Neural cell (in vitro differentiated cells): Measurements from ENCODE around the gene SLFNL1. TPM values are rescaled to one million over a fixed set of nuclear protein-coding genes. Genes with fewer than 3 reads are reported as not detected.

Experiments
- H2AFZ ChIP-seq: fragments of 200-600, 300-800 bp; sonication (generic), shearing (Covaris generic); 2 replicates; pipeline ENCODE4 v1.6.0; 2014; ENCODE audit warnings: low read depth, mild to moderate bottlenecking, antibody characterized with exemption, low read length, moderate library complexity
- H3F3A ChIP-seq: fragments of 200-600 bp; shearing (Covaris generic); 2 replicates; pipeline ENCODE4 v1.6.1; 2016; ENCODE audit warnings: mild to moderate bottlenecking, moderate library complexity, mixed read lengths, antibody characterized with exemption, low read length; ENCODE audit not compliant: insufficient read depth, poor library complexity, severe bottlenecking
- H3K27ac ChIP-seq: fragments of 200-600, 300-800 bp; sonication (generic), shearing (Covaris generic); 2 replicates; pipeline ENCODE4 v1.5.1; 2014; ENCODE audit warnings: mild to moderate bottlenecking, low read length, moderate library complexity
- H3K27me3 ChIP-seq: fragments of 300-800, 200-600 bp; sonication (generic), shearing (Covaris generic); 2 replicates; pipeline ENCODE4 v1.6.0; 2014; ENCODE audit warnings: mild to moderate bottlenecking, low read depth, low read length, moderate library complexity; ENCODE audit not compliant: insufficient read depth
- H3K36me3 ChIP-seq: fragments of 300-800, 200-600 bp; sonication (generic), shearing (Covaris generic); 2 replicates; pipeline ENCODE4 v1.5.1; 2014; ENCODE audit warnings: mild to moderate bottlenecking, antibody characterized with exemption, low read length, moderate library complexity; ENCODE audit not compliant: insufficient read depth
- H3K4me2 ChIP-seq: fragments of 300-800, 200-600 bp; sonication (generic), shearing (Covaris generic); 2 replicates; pipeline ENCODE4 v1.6.0; 2014; ENCODE audit warnings: mild to moderate bottlenecking, low read length
- H3K4me3 ChIP-seq: fragments of 300-800, 200-600 bp; sonication (generic), shearing (Covaris generic); 2 replicates; pipeline ENCODE4 v1.5.1; 2014; ENCODE audit warnings: mild to moderate bottlenecking, low read length, moderate library complexity
- H3K79me2 ChIP-seq: fragments of 200-600 bp; shearing (Covaris generic); replicated peaks from 2 replicates; pipeline ENCODE4 v1.6.0; 2014; ENCODE audit warnings: mild to moderate bottlenecking, low read length, moderate library complexity; ENCODE audit not compliant: insufficient read depth
- H3K9ac ChIP-seq: fragments of 300-800, 200-600 bp; sonication (generic), shearing (Covaris generic); 2 replicates; pipeline ENCODE4 v1.6.1; 2016; ENCODE audit warnings: mild to moderate bottlenecking, low read length, mixed read lengths
- H3K9me2 ChIP-seq: fragments of 200-600 bp; shearing (Covaris generic); 2 replicates; pipeline ENCODE4 v1.6.1; 2016; ENCODE audit warnings: mild to moderate bottlenecking, low read length, mixed read lengths; ENCODE audit not compliant: insufficient read depth
- H3K9me3 ChIP-seq: fragments of 200-600, 300-800 bp; sonication (generic), shearing (Covaris generic); 2 replicates; pipeline ENCODE4 v1.6.1; 2016; ENCODE audit warnings: mild to moderate bottlenecking, mixed run types, low read length, moderate library complexity, mixed read lengths
- H4K20me1 ChIP-seq: fragments of 200-600 bp; shearing (Covaris generic); 2 replicates; pipeline ENCODE4 v1.6.1; 2016; ENCODE audit warnings: mild to moderate bottlenecking, mixed run types; ENCODE audit not compliant: insufficient read depth
- EP300 ChIP-seq: fragments of 450-650 bp; conservative IDR thresholded peaks from 2 replicates; pipeline ENCODE4 v1.6.1; 2014; ENCODE audit warnings: antibody characterized with exemption, mild to moderate bottlenecking, moderate library complexity; ENCODE audit not compliant: poor library complexity, severe bottlenecking
- EZH2 ChIP-seq: fragments of 200-600, 300-800 bp; shearing (Covaris generic), sonication (generic); IDR thresholded peaks from 2 replicates; pipeline ENCODE4 v1.6.1; 2014; ENCODE audit warnings: antibody characterized with exemption, low read length, borderline replicate concordance, mild to moderate bottlenecking; ENCODE audit not compliant: insufficient read depth, poor library complexity, severe bottlenecking
- MXI1 ChIP-seq: fragments of 450-650 bp; conservative IDR thresholded peaks from 2 replicates; pipeline ENCODE4 v1.6.1; 2014; ENCODE audit warnings: antibody characterized with exemption, mild to moderate bottlenecking; ENCODE audit not compliant: poor library complexity, severe bottlenecking
- POLR2AphosphoS5 ChIP-seq: IDR thresholded peaks from 2 replicates; pipeline ENCODE4 v1.6.1; 2012
- RAD21 ChIP-seq: fragments of 450-650 bp; conservative IDR thresholded peaks from 2 replicates; pipeline ENCODE4 v1.6.1; 2014; ENCODE audit warnings: antibody characterized with exemption, mild to moderate bottlenecking, moderate library complexity
- SMC3 ChIP-seq: fragments of 450-650 bp; conservative IDR thresholded peaks from 2 replicates; pipeline ENCODE4 v1.6.1; 2014; ENCODE audit warnings: antibody characterized with exemption, mild to moderate bottlenecking, moderate library complexity; ENCODE audit not compliant: poor library complexity
- TAF1 ChIP-seq: IDR thresholded peaks from 2 replicates; pipeline ENCODE4 v1.6.1; 2012; ENCODE audit warnings: low read depth
- polyA plus RNA-seq: library from polyadenylated mRNA; depleted of rRNA; stranded (reverse); fragments of >200 nt; gene quantifications from 2 replicates; pipeline ENCODE4 v1.2.3, GENCODE V29; 2014
- TF ChIP-seq, protein P1 (sequence below): fragments of 450-650 bp; IDR thresholded peaks from 2 replicates; pipeline ENCODE4 v1.5.1; 2014; ENCODE audit warnings: antibody characterized with exemption, mild to moderate bottlenecking, moderate library complexity; ENCODE audit not compliant: poor library complexity, severe bottlenecking
- TF ChIP-seq, protein P2 (sequence below): IDR thresholded peaks from 2 replicates; pipeline ENCODE4 v1.6.1; 2012; ENCODE audit warnings: borderline replicate concordance

Gene SLFNL1
- polyA plus RNA-seq, 1 donor from 2014 or later, result 0.26 TPM

DNA sequence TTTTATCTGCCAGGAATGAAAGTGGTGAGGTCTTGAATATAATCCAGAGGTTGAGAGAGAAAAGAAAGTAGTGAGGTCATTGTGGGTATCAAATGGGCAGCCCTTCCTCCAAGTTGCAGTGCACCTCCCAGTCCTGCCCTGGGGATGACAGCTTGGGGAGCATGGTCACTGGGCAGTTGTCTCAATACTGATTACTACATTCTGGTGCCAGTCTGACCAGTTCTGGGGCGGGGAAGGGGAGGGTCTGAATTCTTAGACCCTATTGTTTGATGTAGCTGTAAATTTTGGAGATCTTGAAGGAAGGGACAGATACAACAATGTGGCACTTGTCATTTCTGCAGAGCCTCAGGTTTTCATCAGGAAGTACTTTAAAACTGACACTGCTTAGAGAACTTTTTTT is 11.2 kb downstream of the SLFNL1 start:
- no peak overlapping the region for H3K27ac ChIP-seq
- no peak overlapping the region for H3K9ac ChIP-seq
- no peaks in the 10 kb centered on the region for H3K9me3 ChIP-seq
- no peaks in the 10 kb centered on the region for H4K20me1 ChIP-seq
- no peaks in the 10 kb centered on the region for H3K9me2 ChIP-seq
- no peak for TF ChIP-seq TAF1
- no peak for TF ChIP-seq EP300
- TF ChIP-seq POLR2AphosphoS5, result no peak
- TF ChIP-seq, protein P1, sequence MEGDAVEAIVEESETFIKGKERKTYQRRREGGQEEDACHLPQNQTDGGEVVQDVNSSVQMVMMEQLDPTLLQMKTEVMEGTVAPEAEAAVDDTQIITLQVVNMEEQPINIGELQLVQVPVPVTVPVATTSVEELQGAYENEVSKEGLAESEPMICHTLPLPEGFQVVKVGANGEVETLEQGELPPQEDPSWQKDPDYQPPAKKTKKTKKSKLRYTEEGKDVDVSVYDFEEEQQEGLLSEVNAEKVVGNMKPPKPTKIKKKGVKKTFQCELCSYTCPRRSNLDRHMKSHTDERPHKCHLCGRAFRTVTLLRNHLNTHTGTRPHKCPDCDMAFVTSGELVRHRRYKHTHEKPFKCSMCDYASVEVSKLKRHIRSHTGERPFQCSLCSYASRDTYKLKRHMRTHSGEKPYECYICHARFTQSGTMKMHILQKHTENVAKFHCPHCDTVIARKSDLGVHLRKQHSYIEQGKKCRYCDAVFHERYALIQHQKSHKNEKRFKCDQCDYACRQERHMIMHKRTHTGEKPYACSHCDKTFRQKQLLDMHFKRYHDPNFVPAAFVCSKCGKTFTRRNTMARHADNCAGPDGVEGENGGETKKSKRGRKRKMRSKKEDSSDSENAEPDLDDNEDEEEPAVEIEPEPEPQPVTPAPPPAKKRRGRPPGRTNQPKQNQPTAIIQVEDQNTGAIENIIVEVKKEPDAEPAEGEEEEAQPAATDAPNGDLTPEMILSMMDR, result no peak
- no peak for TF ChIP-seq RAD21
- no peak for TF ChIP-seq MXI1
- TF ChIP-seq EZH2, result no peak
- TF ChIP-seq, protein P2, sequence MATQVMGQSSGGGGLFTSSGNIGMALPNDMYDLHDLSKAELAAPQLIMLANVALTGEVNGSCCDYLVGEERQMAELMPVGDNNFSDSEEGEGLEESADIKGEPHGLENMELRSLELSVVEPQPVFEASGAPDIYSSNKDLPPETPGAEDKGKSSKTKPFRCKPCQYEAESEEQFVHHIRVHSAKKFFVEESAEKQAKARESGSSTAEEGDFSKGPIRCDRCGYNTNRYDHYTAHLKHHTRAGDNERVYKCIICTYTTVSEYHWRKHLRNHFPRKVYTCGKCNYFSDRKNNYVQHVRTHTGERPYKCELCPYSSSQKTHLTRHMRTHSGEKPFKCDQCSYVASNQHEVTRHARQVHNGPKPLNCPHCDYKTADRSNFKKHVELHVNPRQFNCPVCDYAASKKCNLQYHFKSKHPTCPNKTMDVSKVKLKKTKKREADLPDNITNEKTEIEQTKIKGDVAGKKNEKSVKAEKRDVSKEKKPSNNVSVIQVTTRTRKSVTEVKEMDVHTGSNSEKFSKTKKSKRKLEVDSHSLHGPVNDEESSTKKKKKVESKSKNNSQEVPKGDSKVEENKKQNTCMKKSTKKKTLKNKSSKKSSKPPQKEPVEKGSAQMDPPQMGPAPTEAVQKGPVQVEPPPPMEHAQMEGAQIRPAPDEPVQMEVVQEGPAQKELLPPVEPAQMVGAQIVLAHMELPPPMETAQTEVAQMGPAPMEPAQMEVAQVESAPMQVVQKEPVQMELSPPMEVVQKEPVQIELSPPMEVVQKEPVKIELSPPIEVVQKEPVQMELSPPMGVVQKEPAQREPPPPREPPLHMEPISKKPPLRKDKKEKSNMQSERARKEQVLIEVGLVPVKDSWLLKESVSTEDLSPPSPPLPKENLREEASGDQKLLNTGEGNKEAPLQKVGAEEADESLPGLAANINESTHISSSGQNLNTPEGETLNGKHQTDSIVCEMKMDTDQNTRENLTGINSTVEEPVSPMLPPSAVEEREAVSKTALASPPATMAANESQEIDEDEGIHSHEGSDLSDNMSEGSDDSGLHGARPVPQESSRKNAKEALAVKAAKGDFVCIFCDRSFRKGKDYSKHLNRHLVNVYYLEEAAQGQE, result no peak
- TF ChIP-seq SMC3, result no peak
- H3K36me3 ChIP-seq, result peaks cover 16% of the 10 kb centered on the region
- no peaks in the 10 kb centered on the region for H3F3A ChIP-seq
- no peak overlapping the region for H3K4me2 ChIP-seq
- no peak overlapping the region for H2AFZ ChIP-seq
- no peak overlapping the region for H3K4me3 ChIP-seq
- no peaks in the 10 kb centered on the region for H3K27me3 ChIP-seq
- H3K79me2 ChIP-seq, result no peaks in the 10 kb centered on the region

DNA sequence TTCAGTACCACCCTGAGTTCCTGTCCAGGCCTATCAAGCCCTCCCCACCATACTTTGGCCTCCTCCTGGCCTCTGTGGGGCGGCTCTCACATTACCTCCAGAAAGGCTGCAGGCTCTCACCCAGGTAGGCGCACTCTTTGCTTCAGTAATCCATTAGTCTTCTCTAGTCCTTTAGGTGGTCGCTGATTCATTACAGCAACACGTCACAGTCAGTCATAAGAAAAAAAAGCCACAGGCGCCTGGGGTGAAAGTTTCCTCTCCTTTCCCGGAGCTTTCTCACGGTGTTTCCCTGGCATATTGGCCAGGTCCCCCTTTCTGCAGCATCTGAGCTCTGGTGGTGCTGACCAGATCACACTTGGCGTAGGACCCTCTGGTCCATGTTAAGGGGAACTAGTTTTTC is 12.1 kb downstream of the SLFNL1 start:
- Histone ChIP-seq H3K4me3 (no peak overlapping the region), H3K9me2 (no peaks in the 10 kb centered on the region), H4K20me1 (no peaks in the 10 kb centered on the region), H3K27ac (no peak overlapping the region), H3K9me3 (no peaks in the 10 kb centered on the region), H3K27me3 (no peaks in the 10 kb centered on the region), H3K36me3 (peaks cover 16% of the 10 kb centered on the region), H3K79me2 (no peaks in the 10 kb centered on the region), H3K9ac (no peak overlapping the region), H2AFZ (no peak overlapping the region), H3K4me2 (no peak overlapping the region), H3F3A (no peaks in the 10 kb centered on the region)
- no peak for TF ChIP-seq POLR2AphosphoS5
- TF ChIP-seq RAD21, result no peak
- no peak for TF ChIP-seq MXI1
- TF ChIP-seq, protein P1, result no peak
- TF ChIP-seq TAF1, result no peak
- no peak for TF ChIP-seq EP300
- TF ChIP-seq, protein P2, result no peak
- TF ChIP-seq SMC3, result no peak
- no peak for TF ChIP-seq EZH2
